SK-N-SH treated with all-trans-retinoic acid at 6 μM for 48 hours (cell line): Measurements from ENCODE around the gene CWC27.

Experiments used
- CREB5 ChIP-seq: fragments of 250-450 bp; sonication (Bioruptor Pico); IDR thresholded peaks from 2 replicates; pipeline ENCODE4 v1.5.1; 2020; ENCODE audit warnings: low read depth, mild to moderate bottlenecking, moderate library complexity
- ISL1 ChIP-seq: fragments of 250-450 bp; sonication (Bioruptor Pico); IDR thresholded peaks from 2 replicates; pipeline ENCODE4 v2.1.2; 2022; ENCODE audit warnings: mild to moderate bottlenecking, moderate library complexity
- PATZ1 ChIP-seq: fragments of 250-450 bp; sonication (Bioruptor Pico); IDR thresholded peaks from 2 replicates; pipeline ENCODE4 v1.8.0; 2020; ENCODE audit warnings: mild to moderate bottlenecking, moderate library complexity, borderline replicate concordance
- RARB ChIP-seq: fragments of 250-450 bp; sonication (Bioruptor Pico); IDR thresholded peaks from 2 replicates; pipeline ENCODE4 v1.8.0; 2021; ENCODE audit warnings: mild to moderate bottlenecking, moderate library complexity
- TOX ChIP-seq: fragments of 250-450 bp; sonication (Bioruptor Pico); IDR thresholded peaks from 2 replicates; pipeline ENCODE4 v1.8.0; 2021; ENCODE audit warnings: mild to moderate bottlenecking, moderate library complexity, borderline replicate concordance
- ZFP3 ChIP-seq: fragments of 250-450 bp; sonication (Bioruptor Pico); IDR thresholded peaks from 2 replicates; pipeline ENCODE4 v1.5.0; 2020; ENCODE audit warnings: mild to moderate bottlenecking, moderate library complexity
- ZFP30 ChIP-seq: fragments of 450-650 bp; formaldehyde crosslinking; IDR thresholded peaks from 2 replicates; pipeline ENCODE4 v1.5.0; 2022; ENCODE audit warnings: mild to moderate bottlenecking, moderate library complexity

- no peak for TF ChIP-seq CREB5 (CRISPR knock-in tag)
- TF ChIP-seq TOX (CRISPR knock-in tag) = no peak
- TF ChIP-seq ZFP3 (CRISPR knock-in tag) = no peak
- no peak for TF ChIP-seq ZFP30 (CRISPR knock-in tag)
- no peak for TF ChIP-seq ISL1 (CRISPR knock-in tag)
- TF ChIP-seq RARB (CRISPR knock-in tag) = no peak
- TF ChIP-seq PATZ1 (CRISPR knock-in tag) = no peak
These were observed 19.3 kb upstream of the CWC27 start for GRCh38 chr5:64749385-64749784.
